IMR-90 (cell line): ENCODE data around the gene SARS1. TPM values are rescaled to one million over a fixed set of nuclear protein-coding genes. Genes with fewer than 3 reads are reported as not detected.
A peak's percentile ranks its signal among the peaks of the same experiment; 100 is the strongest.

Experiments
- ATAC-seq: fragments of 200-7000 bp; cut with Tn5 transposase; 2 replicates; pipeline ENCODE4 v1.9.1; 2020; ENCODE audit warnings: low read depth, mild to moderate bottlenecking, moderate library complexity
- BruUV-seq: library from RNA; stranded (reverse); fragments of 400-500 nt; replicated peaks from 2 replicates; lab custom pipeline; 2021; lab: Mats Ljungman, UMichigan
- CTCF ChIA-PET: fragments of 300-600 bp; formaldehyde crosslinking; extraction: SDS; loops from one replicate; lab custom pipeline; 2021; ENCODE audit warnings: antibody characterized with exemption; lab: Yijun Ruan, JAX
- POLR2A ChIA-PET: fragments of 300-600 bp; sonication (Branson Sonifier 250); formaldehyde crosslinking; loops from one replicate; lab custom pipeline; 2022; ENCODE audit warnings: antibody characterized with exemption; ENCODE audit not compliant: unreplicated experiment; lab: Charles Lee
- DNase-seq: peaks from one replicate; pipeline ENCODE4 v3.0.0; 2013
- H2AFZ ChIP-seq: replicated peaks from 2 replicates; pipeline ENCODE3; 2013; ENCODE audit warnings: low read length, mild to moderate bottlenecking; ENCODE audit not compliant: poor library complexity
- H2AK5ac ChIP-seq: 2 replicates; pipeline ENCODE4 v1.6.1; 2013; ENCODE audit warnings: low read depth, low read length, inconsistent platforms
- H2AK9ac ChIP-seq: replicated peaks from 2 replicates; pipeline ENCODE3; 2013; ENCODE audit warnings: mild to moderate bottlenecking, low read depth, low read length, moderate library complexity; ENCODE audit not compliant: poor library complexity
- H2BK120ac ChIP-seq: 2 replicates; pipeline ENCODE4 v1.6.1; 2013; ENCODE audit warnings: low read depth, low read length, inconsistent platforms
- H2BK15ac ChIP-seq: 3 replicates; pipeline ENCODE4 v1.6.1; 2013; ENCODE audit warnings: low read depth, low read length, inconsistent platforms
- H2BK20ac ChIP-seq: 2 replicates; pipeline ENCODE4 v1.6.1; 2013; ENCODE audit warnings: low read depth, mild to moderate bottlenecking, inconsistent platforms, low read length, moderate library complexity
- H2BK5ac ChIP-seq: 2 replicates; pipeline ENCODE4 v1.6.1; 2013; ENCODE audit warnings: mild to moderate bottlenecking, low read depth, low read length, inconsistent platforms; ENCODE audit not compliant: poor library complexity, severe bottlenecking
- H3K14ac ChIP-seq: replicated peaks from 2 replicates; pipeline ENCODE4 v1.6.1; 2013; ENCODE audit warnings: low read depth, low read length, inconsistent platforms
- H3K18ac ChIP-seq: 2 replicates; pipeline ENCODE4 v1.6.1; 2013; ENCODE audit warnings: low read depth, low read length, control low read depth
- H3K23ac ChIP-seq: 2 replicates; pipeline ENCODE4 v1.6.1; 2013; ENCODE audit warnings: low read depth, low read length, inconsistent platforms
- H3K27ac ChIP-seq: 2 replicates; pipeline ENCODE4 v1.5.1; 2013; ENCODE audit warnings: mild to moderate bottlenecking, control low read depth, low read length; ENCODE audit not compliant: insufficient read depth
- H3K27me3 ChIP-seq: 2 replicates; pipeline ENCODE4 v1.6.1; 2013; ENCODE audit warnings: low read length; ENCODE audit not compliant: control insufficient read depth, insufficient read depth
- H3K36me3 ChIP-seq: 2 replicates; pipeline ENCODE4 v1.6.1; 2013; ENCODE audit warnings: low read length, mixed read lengths; ENCODE audit not compliant: control insufficient read depth, insufficient read depth
- H3K4ac ChIP-seq: 2 replicates; pipeline ENCODE4 v1.6.1; 2013; ENCODE audit warnings: low read depth, low read length, inconsistent platforms
- H3K4me1 ChIP-seq: 2 replicates; pipeline ENCODE4 v1.6.1; 2013; ENCODE audit warnings: low read length, mixed read lengths; ENCODE audit not compliant: control insufficient read depth, insufficient read depth
- H3K4me2 ChIP-seq: 2 replicates; pipeline ENCODE4 v1.6.1; 2013; ENCODE audit warnings: low read depth, mild to moderate bottlenecking, control low read depth, low read length, moderate library complexity
- H3K4me3 ChIP-seq: 2 replicates; pipeline ENCODE4 v1.5.1; 2013; ENCODE audit warnings: low read depth, mild to moderate bottlenecking, control low read depth, low read length, moderate library complexity; ENCODE audit not compliant: insufficient read depth
- H3K56ac ChIP-seq: 2 replicates; pipeline ENCODE4 v1.6.1; 2013; ENCODE audit warnings: low read length, inconsistent platforms; ENCODE audit not compliant: insufficient read depth; ENCODE audit errors: extremely low read depth
- H3K79me1 ChIP-seq, 2 experiments: 2 replicates each; pipeline ENCODE4 v1.6.1; 2013; ENCODE audit warnings: low read length in 2 of 2, inconsistent platforms in 1 of 2, low read depth in 1 of 2
- H3K9ac ChIP-seq: 2 replicates; pipeline ENCODE4 v1.6.1; 2013; ENCODE audit warnings: low read depth, low read length, control low read depth
- H3K9me1 ChIP-seq: 2 replicates; pipeline ENCODE4 v1.6.1; 2013; ENCODE audit warnings: low read length, inconsistent platforms; ENCODE audit not compliant: insufficient read depth
- H3K9me3 ChIP-seq: 2 replicates; pipeline ENCODE4 v1.6.1; 2013; ENCODE audit warnings: low read length; ENCODE audit not compliant: control insufficient read depth, insufficient read depth
- H4K20me1 ChIP-seq: 2 replicates; pipeline ENCODE4 v1.6.1; 2013; ENCODE audit warnings: low read length, inconsistent platforms; ENCODE audit not compliant: insufficient read depth
- H4K5ac ChIP-seq: 2 replicates; pipeline ENCODE4 v1.6.1; 2013; ENCODE audit warnings: mild to moderate bottlenecking, low read depth, low read length, control low read depth
- H4K8ac ChIP-seq, 2 experiments: 2 replicates each; pipeline ENCODE4 v1.6.1; 2013; ENCODE audit warnings: low read depth in 2 of 2, low read length in 2 of 2, control low read depth in 1 of 2, inconsistent platforms in 1 of 2
- H4K91ac ChIP-seq: 2 replicates; pipeline ENCODE4 v1.6.1; 2013; ENCODE audit warnings: low read depth, low read length, inconsistent platforms; ENCODE audit not compliant: insufficient read depth
- BHLHE40 ChIP-seq: fragments of 150-350 bp; IDR thresholded peaks from 2 replicates; pipeline ENCODE4 v1.6.1; 2016; ENCODE audit warnings: mild to moderate bottlenecking, low read depth, low read length
- CHD1 ChIP-seq: IDR thresholded peaks from 2 replicates; pipeline ENCODE4 v1.6.1; 2012; ENCODE audit warnings: low read depth, low read length, improper control_type of control experiment
- MAZ ChIP-seq: IDR thresholded peaks from 2 replicates; pipeline ENCODE4 v1.6.1; 2012; ENCODE audit warnings: low read depth, mild to moderate bottlenecking, low read length, improper control_type of control experiment, moderate library complexity, borderline replicate concordance
- WGBS, 2 experiments: methylation state at CpG; one replicate each; pipeline versions ENCODE4 v1.1.5 to v1.1.7; 2013; ENCODE audit warnings: missing lambda C conversion rate in 2 of 2; ENCODE audit not compliant: insufficient read length in 1 of 2; ENCODE audit errors: extremely low coverage in 2 of 2; 5-methylcytosine and 5-hydroxymethylcytosine counted together
- dilution Hi-C: fragments of 300-500 bp; cut with HindIII; formaldehyde crosslinking; loops from one replicate; pipeline ENCODE4 v1.14.3; 2018; ENCODE audit warnings: low sequenced_read_pairs; ENCODE audit not compliant: unreplicated experiment
- in situ Hi-C: fragments of 300-500 bp; cut with MboI; formaldehyde crosslinking; loops from 3 replicates; pipeline ENCODE4 v1.14.3; 2019; ENCODE audit warnings: low sequenced_read_pairs, inconsistent platforms, mixed read lengths
- intact Hi-C: fragments of 100-400 bp; cut with micrococcal nuclease; formaldehyde crosslinking; loops from 2 replicates; pipeline ENCODE4 v1.10.0; 2022
- polyA plus RNA-seq, 3 experiments: library from polyadenylated mRNA; depleted of rRNA; stranded (reverse); fragments of >200 nt; gene quantifications; 2 replicates each; pipeline ENCODE4 v1.2.3, GENCODE V29; 2012; ENCODE audit warnings: low replicate concordance in 1 of 3
- total RNA-seq: library from RNA; depleted of rRNA; stranded (reverse); fragments of >200 nt; gene quantifications from 2 replicates; pipeline ENCODE4 v1.2.3, GENCODE V29; 2012

Gene SARS1
- total and polyA plus RNA-seq, 2 of the 4 experiments (the other 2 are of a cell fraction), result 231 to 348 TPM

DNA sequence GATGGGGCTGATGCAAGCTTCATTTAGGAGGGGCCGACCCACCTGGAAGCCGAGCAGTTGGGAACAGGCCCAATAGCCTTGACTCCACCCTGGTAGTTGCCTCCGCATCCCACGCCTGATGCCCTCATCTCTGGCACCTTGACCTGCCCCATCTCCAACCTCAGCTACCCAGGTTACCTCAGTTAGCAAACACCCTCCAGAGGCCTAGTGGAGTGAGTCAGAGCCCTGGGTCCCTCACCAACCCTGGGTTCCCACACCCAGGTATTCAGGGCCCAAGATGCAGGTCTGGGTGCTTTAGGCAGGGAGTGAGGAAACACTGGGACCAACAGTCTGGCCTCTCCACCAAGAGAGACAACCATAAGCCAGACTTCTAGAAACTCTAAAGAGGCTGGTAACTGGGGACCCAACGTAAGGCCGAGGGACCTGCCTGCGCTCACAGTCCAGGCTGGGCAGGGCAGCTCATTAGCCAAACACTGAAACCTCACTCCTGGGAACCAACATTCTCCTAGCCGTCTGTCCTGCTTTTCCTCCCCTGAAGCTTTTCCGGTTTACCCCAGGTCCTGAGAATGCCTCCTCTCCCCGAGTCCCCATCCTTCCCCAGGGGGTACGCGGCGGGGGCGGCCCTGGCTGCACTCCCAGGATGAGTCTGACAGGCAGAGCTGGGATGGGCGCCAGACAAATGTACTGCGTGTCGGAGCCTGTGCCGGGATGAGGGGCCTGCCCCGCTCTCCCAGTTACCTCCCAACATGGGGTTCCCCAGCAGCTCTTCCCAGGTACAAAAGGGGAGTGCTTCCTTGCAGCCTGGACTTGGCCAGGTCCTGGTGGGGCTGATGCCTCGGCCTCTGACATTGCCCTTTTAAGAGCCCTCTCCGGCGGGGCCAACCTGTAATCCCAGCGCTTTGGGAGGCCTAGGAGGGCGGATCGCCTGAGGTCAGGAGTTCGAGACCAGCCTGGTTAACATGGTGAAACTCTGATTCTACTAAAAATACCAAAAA is 26.7 kb downstream of the SARS1 start:
- DNase-seq (peak; percentile 71), ATAC-seq (peak; percentile 72)
- Histone ChIP-seq H3K18ac (no peak overlapping the region), H2AK5ac (peak overlapping the region; percentile 75), H3K23ac (peak overlapping the region; percentile 81), H2BK5ac (no peak overlapping the region), H3K79me1 (peaks cover 0 to 26% of the 10 kb centered on the region in 2 experiments; a peak in 2 of 4 replicates), H2AFZ (peak overlapping the region; percentile 79), H3K27ac (0 out of 2 replicates have a peak overlapping the region, but pooled peaks have one; percentile 5), H3K27me3 (no peaks in the 10 kb centered on the region), H4K8ac (peak overlapping the region; percentile 28 to 79; a peak in 2 of 4 replicates), H3K9me1 (peaks cover 14% of the 10 kb centered on the region), H3K4me3 (no peak overlapping the region), H2BK15ac (0 out of 3 replicates have a peak overlapping the region, but pooled peaks have one; percentile 6), H3K4me1 (peaks cover 11% of the 10 kb centered on the region), H3K14ac (peak overlapping the region; percentile 63; the same call in 1 of the 2 replicates), H2BK120ac (no peak overlapping the region), H4K91ac (no peak overlapping the region), H3K9ac (no peak overlapping the region), H3K56ac (no peak overlapping the region), H4K20me1 (peaks cover 25% of the 10 kb centered on the region), H3K9me3 (no peaks in the 10 kb centered on the region), H3K4ac (peak overlapping the region; percentile 58), H2AK9ac (peak overlapping the region; percentile 86), H2BK20ac (no peak overlapping the region), H3K36me3 (peaks cover 33% of the 10 kb centered on the region), H3K4me2 (peak overlapping the region; percentile 56), H4K5ac (no peak overlapping the region)
- dilution Hi-C loops (no loop called here), in situ Hi-C loops (no loop called here), intact Hi-C loops (loop anchor here (1.0 kb wide), 1 partner anchor 9 kb away; the partner anchor contains the start of gene CELSR2)
- BruUV-seq, result no TSS peak
- 39% methylated on average over 9 of the region's 26 CpGs; no CpG with 5 or more reads in 1 of the 2 experiments for WGBS, 2 experiments
- ChIA-PET POLR2A (interaction anchor here (1.1 kb wide), 1 partner anchor 42 kb away, joined by 3 read pairs; the partner anchor contains the start of gene PSRC1), CTCF (no interaction called here)
- TF ChIP-seq MAZ (peak; percentile 52; the same call in 1 of the 2 replicates), CHD1 (no peak), BHLHE40 (no peak)
